ENCODE measurements around the gene SHC3. TPM values are rescaled to one million over a fixed set of nuclear protein-coding genes. Genes with fewer than 3 reads are reported as not detected.

Gene SHC3
- total RNA-seq, 4 donors from 2014 or later, result 0.51 to 3.5 (median 2.5) TPM

DNA sequence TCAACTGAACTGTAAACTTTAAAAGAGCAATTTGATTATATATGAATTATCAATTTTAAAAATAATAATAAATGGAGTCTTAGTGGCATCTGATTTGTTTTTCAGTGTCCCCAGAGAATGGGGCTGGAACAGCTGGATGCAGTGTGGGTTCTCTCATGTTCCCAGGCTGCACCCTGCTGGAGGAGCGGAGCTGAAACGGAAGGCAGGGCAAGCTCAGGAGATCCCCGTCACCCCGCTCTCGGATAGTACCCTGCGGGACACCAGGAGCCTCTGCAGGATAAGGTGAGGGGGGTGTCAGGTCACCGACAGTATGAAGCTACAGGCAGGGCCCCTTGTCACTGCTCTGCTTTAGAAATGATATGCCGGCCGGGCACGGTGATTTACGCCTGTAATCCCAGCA, 130.0 kb downstream of the SHC3 start:
- Histone ChIP-seq H3K27me3 (no peaks in the 10 kb centered on the region), H3K4me3 (no peak overlapping the region), H3K36me3 (no peaks in the 10 kb centered on the region), H3K4me1 (no peaks in the 10 kb centered on the region), H3K27ac (no peak overlapping the region), H3K9me3 (no peaks in the 10 kb centered on the region)
- no peak for TF ChIP-seq POLR2A (IDR thresholded peaks at IDR 0.05)
- TF ChIP-seq CTCF (IDR thresholded peaks at IDR 0.05), result no peak
- DNase-seq, result no peak
- intact Hi-C loops (cut with DNase I; ENCODE audit: low total_unique reads), result no loop called here

DNA sequence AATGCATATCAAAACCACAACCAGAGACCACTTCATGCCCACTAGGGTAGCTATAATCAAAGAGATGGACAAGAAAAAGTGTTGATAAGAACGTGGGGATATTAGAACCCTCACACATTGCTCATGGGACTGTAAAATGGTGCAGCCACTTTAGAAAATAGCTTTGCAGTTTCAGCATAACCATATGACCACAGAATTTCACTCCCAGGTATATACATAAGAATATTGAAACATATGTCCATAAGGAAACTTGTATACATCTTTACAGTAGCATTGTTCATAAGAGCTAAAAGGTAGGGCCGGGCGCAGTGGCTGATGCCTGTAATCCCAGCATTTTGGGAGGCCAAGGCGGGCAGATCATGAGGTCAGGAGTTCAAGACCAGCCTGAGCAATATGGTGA, 131.0 kb downstream of the SHC3 start:
- TF ChIP-seq POLR2A (IDR thresholded peaks at IDR 0.05) (no peak), CTCF (IDR thresholded peaks at IDR 0.05) (no peak)
- no peaks in the 10 kb centered on the region for H3K27me3 ChIP-seq
- no peaks in the 10 kb centered on the region for H3K4me1 ChIP-seq
- peak overlapping the region in 1 of 2 donors; percentile 45 for H3K27ac ChIP-seq
- no peak overlapping the region for H3K4me3 ChIP-seq
- H3K9me3 ChIP-seq, result no peaks in the 10 kb centered on the region
- intact Hi-C loops (cut with DNase I; ENCODE audit: low total_unique reads), result no loop called here
- DNase-seq, result no peak
- no peaks in the 10 kb centered on the region for H3K36me3 ChIP-seq

- TF ChIP-seq POLR2A (IDR thresholded peaks at IDR 0.05), result no peak
- TF ChIP-seq CTCF (IDR thresholded peaks at IDR 0.05), result no peak
- Histone ChIP-seq H3K4me1 (no peaks in the 10 kb centered on the region), H3K36me3 (no peaks in the 10 kb centered on the region), H3K9me3 (no peaks in the 10 kb centered on the region), H3K27me3 (no peaks in the 10 kb centered on the region), H3K27ac (peak overlapping the region; percentile 45 to 61), H3K4me3 (no peak overlapping the region)
- intact Hi-C loops (cut with DNase I; ENCODE audit: low total_unique reads), result no loop called here
- no peak for DNase-seq
Observed at GRCh38 chr9:89046832-89047231, 131.8 kb downstream of the SHC3 start.

- H3K27ac ChIP-seq, result no peak overlapping the region
- H3K9me3 ChIP-seq, result no peaks in the 10 kb centered on the region
- no peak overlapping the region for H3K4me3 ChIP-seq
- H3K36me3 ChIP-seq, result no peaks in the 10 kb centered on the region
- no peaks in the 10 kb centered on the region for H3K27me3 ChIP-seq
- TF ChIP-seq CTCF (IDR thresholded peaks at IDR 0.05), result no peak
- no peak for TF ChIP-seq POLR2A (IDR thresholded peaks at IDR 0.05)
- intact Hi-C loops (cut with DNase I; ENCODE audit: low total_unique reads), result no loop called here
- no peaks in the 10 kb centered on the region for H3K4me1 ChIP-seq
- no peak for DNase-seq
Observed at GRCh38 chr9:89044881-89045280, 133.7 kb downstream of the SHC3 start.

GRCh38 chr9:89044104-89044503, 134.5 kb downstream of the SHC3 start:
- Histone ChIP-seq H3K27me3 (no peaks in the 10 kb centered on the region), H3K4me1 (no peaks in the 10 kb centered on the region), H3K36me3 (no peaks in the 10 kb centered on the region), H3K4me3 (no peak overlapping the region), H3K9me3 (no peaks in the 10 kb centered on the region), H3K27ac (no peak overlapping the region)
- intact Hi-C loops (cut with DNase I; ENCODE audit: low total_unique reads), result no loop called here
- TF ChIP-seq CTCF (IDR thresholded peaks at IDR 0.05) (no peak), POLR2A (IDR thresholded peaks at IDR 0.05) (no peak)
- DNase-seq, result no peak
